HG03457 (cell line): ENCODE results near the gene ROS1.

Source experiments
- ATAC-seq: cut with Tn5 transposase; IDR thresholded peaks from one replicate; pipeline ENCODE4 v1.9.1; 2021; ENCODE audit warnings: moderate number of reproducible peaks; ENCODE audit not compliant: unreplicated experiment

The ROS1 gene

GRCh38 chr6:117317261-117317660 lies 108.5 kb downstream of the ROS1 start:
- ATAC-seq, result no peak

- ATAC-seq, result no peak
These were observed 114.0 kb downstream of the ROS1 start for GRCh38 chr6:117311726-117312125.

- ATAC-seq, result no peak
These were observed 114.4 kb downstream of the ROS1 start for GRCh38 chr6:117311310-117311709.

GRCh38 chr6:117309611-117310010 lies 116.1 kb downstream of the ROS1 start:
- ATAC-seq, result no peak

GRCh38 chr6:117309069-117309468 lies 116.7 kb downstream of the ROS1 start:
- no peak for ATAC-seq

- ATAC-seq, result no peak
These were observed 118.1 kb downstream of the ROS1 start for GRCh38 chr6:117307655-117308054.

GRCh38 chr6:117306227-117306790 lies 119.4 kb downstream of the ROS1 start:
- ATAC-seq, result no peak

GRCh38 chr6:117304446-117304845 lies 121.3 kb downstream of the ROS1 start:
- no peak for ATAC-seq

GRCh38 chr6:117303323-117303722 lies 122.4 kb downstream of the ROS1 start:
- ATAC-seq, result no peak

- no peak for ATAC-seq
These were observed 126.8 kb downstream of the ROS1 start for GRCh38 chr6:117298941-117299340.

- ATAC-seq, result no peak
These were observed 135.4 kb downstream of the ROS1 start for GRCh38 chr6:117290173-117290846.

- no peak for ATAC-seq
These were observed 137.5 kb downstream of the ROS1 start for GRCh38 chr6:117288083-117288715.

- ATAC-seq, result no peak
These were observed 144.8 kb downstream of the ROS1 start for GRCh38 chr6:117280922-117281321.

GRCh38 chr6:117276778-117277316 lies 148.9 kb downstream of the ROS1 start:
- no peak for ATAC-seq

- ATAC-seq, result no peak
These were observed 150.0 kb downstream of the ROS1 start for GRCh38 chr6:117275711-117276110.

- no peak for ATAC-seq
These were observed 150.5 kb downstream of the ROS1 start for GRCh38 chr6:117275205-117275604.

- ATAC-seq, result no peak
These were observed 152.9 kb downstream of the ROS1 start for GRCh38 chr6:117272891-117273290.

GRCh38 chr6:117272032-117272866 lies 153.5 kb downstream of the ROS1 start:
- no peak for ATAC-seq

GRCh38 chr6:117270843-117271507 lies 154.8 kb downstream of the ROS1 start:
- ATAC-seq, result no peak

GRCh38 chr6:117270055-117270842 lies 155.5 kb downstream of the ROS1 start:
- no peak for ATAC-seq
